HG03565 (cell line): ENCODE results near the gene HBEGF.
A peak's percentile ranks its signal among the peaks of the same experiment; 100 is the strongest.

Experiments
- ATAC-seq: cut with Tn5 transposase; IDR thresholded peaks from one replicate; pipeline ENCODE4 v1.9.1; 2021; ENCODE audit warnings: mild to moderate bottlenecking, moderate library complexity; ENCODE audit not compliant: unreplicated experiment

HBEGF gene, protein sequence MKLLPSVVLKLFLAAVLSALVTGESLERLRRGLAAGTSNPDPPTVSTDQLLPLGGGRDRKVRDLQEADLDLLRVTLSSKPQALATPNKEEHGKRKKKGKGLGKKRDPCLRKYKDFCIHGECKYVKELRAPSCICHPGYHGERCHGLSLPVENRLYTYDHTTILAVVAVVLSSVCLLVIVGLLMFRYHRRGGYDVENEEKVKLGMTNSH

DNA sequence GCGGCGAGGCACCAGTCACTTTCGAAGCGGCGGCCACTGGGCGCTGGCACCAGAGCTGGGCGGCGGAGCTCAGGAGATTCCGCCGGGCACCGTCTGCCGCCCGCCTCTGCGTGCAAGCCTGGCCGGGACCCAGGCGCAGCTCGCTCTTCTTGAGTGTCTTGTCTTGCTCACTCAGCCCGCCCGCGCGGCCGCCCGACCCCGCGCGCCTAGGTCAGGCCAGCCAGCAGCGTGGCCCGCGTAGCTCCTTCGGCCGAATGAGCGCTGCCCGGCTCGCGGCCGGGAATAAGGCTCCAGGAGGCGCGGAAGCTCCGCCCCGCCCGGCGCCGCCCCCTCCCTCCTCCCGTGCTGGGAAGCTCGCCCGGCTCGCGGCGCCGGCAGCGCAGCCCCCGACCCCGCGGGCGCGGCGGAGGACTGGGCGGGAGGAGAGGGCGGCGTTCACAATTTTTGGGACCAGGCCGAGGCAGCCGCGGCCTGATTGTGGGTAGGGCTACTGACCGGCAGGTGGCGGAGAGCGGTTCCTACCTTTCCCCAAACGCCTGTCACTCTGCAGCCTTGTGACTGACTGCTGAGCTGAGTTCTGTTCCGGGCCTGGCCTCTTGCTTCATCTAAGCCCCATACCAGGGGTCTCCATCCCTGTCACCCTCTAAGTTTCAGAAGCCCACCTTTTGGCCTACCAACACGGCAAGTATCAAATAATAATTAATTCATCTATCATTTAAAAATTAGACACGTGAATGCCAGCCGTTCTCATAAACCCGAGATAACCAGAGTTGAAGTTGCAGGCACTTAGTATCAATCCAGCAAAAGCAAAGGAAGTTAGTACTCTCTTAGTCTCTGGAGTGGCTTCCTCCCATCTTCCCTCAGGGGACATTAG lies at the start of gene HBEGF:
Gene HBEGF, minus strand, starts transcription at position 256 of the 874 bp plus-strand sequence. CDS start 275 bp downstream, outside the sequence.
- peak; percentile 64 for ATAC-seq

DNA sequence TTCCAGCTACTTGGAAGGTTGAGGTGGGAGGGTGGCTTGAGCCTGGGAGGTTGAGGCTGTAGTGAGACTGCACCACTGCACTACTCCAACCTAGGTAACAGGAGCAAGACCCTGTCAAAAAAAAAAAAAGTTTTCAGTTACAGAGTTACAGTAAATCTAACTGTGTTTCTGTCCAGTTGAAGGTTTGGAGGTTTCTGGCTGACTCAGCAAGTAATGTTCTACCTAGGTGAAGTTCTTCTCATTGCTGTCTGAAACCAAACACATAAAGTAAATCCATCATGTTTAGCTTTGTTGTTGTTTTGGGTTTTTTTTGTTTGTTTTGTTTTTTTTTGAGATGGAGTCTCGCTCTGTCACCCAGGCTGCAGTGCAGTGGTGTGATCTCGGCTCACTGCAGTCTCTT lies 47.3 kb upstream of the HBEGF start:
- ATAC-seq = no peak

DNA sequence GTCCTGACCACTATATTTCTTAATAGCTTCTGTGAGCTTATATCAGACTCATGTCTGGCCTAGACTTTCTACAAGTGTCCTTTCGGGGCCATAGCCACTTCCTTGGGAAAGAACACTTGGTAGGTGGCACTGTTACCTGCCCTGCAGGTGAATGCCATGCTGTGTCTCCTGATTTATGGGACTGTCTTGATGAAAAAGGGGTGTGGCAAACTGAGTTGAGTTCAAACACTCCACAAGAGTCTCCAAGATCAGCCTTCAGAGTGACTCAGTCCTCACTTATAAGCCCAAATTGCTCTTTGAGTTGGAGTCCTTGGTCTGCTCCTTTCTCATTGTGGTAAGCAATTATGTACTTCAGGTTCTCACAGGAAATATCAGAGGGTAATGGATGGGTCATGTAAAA lies 45.3 kb upstream of the HBEGF start:
- ATAC-seq = no peak

DNA sequence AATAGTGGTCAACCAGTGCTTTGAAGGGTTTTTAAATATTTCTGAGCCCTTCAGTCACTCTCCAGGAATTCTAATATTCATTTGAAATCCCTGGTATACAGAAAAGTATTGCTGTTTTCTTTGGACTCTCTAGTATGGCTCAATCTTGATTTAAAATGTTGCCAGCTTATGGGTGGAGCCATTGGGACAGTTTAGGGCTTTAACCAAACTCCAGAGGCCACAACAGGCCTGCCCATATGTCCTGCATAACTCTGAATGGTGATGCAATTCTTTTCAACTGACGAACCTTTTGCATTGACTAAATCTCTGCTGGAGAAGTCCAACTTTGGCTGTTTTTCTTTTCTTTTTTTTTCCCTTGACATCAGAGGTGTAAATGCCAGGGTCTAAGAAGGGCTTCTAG lies 44.9 kb upstream of the HBEGF start:
- ATAC-seq = no peak

DNA sequence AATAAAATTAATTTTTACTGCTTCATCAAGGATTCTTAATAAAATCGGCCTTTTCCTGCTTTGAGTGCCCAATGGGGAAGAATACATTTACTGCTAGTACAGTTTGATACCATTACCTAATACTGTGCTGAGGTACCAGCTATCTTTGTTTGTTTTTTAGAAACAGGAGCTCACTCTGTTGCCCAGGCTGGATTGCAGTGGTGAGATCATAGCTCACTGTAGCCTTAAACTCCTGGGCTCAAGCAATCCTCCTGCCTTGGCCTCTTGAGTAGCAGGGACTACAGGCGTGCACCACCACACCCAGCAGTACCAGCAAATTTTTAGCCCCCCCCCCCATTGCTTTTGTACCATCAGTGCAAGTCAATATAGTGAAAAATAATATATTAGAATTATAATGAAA lies 41.6 kb upstream of the HBEGF start:
- ATAC-seq = no peak

DNA sequence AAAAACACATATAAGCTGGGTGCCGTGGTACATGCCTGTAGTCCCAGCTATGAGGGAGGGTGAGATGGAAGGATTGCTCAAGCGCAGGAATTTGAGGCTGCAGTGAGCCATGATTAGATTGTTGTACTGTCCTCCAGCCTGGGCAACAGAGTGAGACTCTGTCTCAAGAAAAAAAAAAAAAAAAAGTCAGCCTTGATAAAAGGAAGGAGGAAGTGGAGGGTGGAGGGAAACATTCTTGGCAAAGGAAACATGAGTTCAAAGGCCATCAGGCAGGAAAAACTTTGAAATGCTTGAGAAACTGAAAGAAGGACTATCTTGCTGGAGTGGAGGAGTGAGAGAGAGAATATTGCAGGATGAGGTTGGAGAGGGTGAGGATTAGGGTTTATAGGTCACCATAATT lies 36.9 kb upstream of the HBEGF start:
- no peak for ATAC-seq

DNA sequence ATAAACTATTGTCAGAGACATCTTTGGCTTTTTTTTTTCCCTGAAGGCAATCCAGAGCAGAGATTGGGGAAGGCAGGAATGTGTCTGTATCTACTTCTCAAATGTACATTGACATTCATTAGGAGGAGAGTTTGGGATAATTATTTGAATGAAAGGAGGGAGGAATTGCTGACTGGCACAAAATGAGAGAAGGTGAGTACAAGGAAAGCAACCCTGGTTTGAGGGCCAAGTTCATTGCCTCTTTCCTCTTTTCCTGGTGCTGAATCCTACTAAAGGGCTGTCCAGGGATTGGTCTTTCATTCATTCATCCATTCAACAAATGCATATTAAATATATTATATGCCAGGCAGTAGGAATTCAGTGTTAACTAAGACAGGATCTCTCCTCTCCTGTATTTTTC lies 36.5 kb upstream of the HBEGF start:
- ATAC-seq = no peak

DNA sequence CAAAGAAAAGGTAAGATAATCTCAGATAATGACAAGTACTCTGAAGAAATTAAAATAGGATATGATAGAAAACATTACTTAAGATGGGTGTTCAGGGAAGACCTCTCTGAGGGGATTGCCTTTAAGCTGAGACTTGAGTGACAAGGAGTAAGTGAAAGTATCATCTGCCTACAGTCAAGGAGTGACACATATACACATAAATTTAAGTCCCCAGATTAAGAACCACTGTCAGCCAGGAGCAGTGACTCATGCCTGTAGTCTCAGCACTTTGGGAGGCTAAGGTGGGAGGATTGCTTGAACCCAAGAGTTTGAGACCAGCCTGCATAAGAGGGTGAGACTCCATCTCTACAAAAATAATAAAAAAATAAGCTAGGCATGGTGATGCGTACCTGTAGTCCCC lies 35.6 kb upstream of the HBEGF start:
- ATAC-seq = no peak

DNA sequence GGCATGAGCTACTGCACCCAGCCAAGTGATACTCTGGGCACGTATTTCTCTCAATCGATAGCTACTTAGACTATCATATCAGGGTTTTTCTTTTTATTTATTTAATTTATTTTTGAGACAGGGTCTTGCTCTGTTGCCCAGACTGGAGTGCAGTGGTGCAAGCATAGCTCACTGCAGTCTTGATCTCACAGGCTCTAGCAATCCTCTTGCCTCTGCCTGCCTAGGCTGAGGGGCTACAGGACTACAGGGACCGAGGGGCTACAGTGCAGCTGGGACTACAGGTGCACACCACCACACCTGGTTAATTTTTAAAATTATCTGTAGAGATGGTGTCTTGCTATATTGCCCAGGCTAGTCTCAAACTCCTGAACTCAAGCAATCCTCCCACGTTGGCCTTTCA lies 34.9 kb upstream of the HBEGF start:
- ATAC-seq = no peak

DNA sequence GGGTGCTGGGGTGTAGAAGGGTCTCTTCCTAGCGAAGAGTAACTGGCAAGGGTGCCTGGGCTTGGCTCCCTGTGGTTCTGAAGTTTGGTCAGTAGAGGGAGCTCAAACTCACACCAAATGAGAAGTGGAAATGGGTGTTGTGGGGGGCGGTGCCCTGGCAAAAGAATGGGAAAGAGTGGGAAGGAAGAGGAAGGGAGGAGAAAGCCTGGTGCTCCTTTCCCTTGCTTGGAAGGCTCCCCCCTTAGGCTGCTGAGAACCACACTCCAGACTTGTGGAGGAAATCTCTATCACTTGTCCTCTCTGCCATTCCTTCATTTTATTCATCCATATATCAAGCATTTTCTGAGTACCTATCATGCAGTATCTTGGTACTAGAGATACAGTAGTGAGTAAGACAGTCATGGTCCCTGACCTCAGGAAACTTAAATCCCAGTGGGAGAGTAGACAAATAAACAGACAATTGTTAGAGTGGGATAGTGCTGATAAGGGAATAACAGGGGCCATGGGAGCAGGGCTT lies 26.6 kb upstream of the HBEGF start:
- ATAC-seq = no peak

DNA sequence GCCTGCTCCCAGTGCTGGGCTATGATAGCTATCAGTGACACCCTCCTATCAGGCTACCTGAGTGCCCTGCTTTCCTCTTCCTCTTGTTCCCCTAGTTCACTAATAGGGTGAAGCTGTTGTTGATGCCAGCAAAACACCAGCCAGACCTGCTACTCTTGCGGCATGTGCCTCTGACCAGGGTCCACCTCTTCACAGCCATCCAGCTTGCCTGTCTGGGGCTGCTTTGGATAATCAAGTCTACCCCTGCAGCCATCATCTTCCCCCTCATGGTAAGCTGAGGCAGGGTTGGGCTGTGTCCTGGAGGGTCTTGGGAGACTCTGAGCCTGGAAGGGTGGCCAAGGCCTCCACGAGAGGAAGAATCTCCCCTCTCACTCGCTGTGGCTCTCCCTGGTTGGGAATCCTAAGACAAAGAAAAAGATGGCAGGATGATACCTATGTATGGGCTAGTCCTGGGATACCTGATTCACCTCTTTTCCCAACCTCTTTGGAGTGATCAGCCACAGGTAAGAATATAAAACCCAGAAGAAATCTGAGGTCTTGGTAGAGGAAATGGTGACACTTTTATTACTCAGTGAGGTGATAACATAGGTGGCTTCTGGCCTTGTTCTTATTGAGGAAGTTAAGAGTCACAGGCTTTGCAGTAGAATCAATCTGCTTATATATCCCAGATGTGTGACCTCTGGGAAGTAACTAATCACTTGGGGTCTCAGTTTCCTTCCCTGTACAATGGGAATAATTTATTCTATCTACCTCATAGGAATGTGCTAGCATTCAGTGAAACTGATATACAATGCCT lies 25.2 kb upstream of the HBEGF start:
- no peak for ATAC-seq

DNA sequence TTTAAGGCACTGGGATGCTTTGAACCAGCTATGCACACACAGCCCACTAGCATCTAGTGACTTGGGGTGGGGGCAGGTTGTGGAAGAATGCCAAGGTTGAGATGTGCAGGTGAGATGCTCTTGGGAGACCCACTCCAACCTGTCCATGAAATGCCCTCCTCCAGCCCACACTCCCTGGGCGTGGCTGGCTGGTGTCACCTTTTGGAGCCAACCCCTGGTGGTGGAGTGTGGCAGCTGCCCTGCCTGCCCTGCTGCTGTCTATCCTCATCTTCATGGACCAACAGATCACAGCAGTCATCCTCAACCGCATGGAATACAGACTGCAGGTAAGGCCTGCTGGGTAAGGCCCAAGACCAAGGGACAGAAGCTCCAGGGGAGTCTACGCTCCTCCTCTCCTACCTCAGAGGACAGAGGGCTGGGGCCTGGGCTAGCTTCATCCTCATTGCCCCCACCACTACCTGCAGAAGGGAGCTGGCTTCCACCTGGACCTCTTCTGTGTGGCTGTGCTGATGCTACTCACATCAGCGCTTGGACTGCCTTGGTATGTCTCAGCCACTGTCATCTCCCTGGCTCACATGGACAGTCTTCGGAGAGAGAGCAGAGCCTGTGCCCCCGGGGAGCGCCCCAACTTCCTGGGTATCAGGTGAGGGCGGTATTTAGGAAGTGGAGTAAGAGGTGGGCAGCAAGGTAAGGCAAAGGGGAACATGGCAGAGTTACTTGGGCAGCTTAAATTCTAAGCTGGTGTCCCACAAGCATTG lies 21.0 kb upstream of the HBEGF start:
- ATAC-seq = no peak

DNA sequence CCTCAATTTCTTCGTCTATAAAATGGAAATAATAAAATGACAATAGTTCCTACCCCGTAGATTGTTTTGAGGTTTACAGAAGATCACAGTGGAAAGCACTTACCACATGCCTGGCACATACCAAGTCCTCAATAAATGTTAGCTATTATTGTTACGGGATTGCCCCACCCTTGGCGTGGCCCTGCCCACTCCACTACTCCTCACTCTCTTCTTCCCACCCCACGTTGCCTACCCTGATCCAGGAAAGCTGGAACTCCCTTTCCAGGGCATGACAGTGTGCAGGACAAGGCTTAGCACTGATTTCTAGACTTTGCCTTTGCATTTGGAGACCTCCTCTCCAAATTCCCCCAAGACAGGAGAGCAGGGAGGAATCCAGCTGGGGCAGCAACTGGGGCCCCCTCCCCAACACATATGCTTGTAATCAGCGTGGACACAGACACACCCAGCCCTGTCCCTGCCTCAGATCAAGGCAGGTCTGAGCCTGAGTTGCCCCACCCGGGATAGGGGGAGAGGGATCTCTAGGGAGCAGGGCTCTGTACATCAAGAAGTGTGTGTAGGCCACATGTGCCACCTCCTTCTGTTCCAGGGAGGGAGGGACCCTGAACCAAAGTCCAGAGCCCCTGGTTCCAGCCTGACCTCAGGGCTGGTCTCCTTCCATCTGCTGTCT lies 20.3 kb upstream of the HBEGF start:
- ATAC-seq = no peak

DNA sequence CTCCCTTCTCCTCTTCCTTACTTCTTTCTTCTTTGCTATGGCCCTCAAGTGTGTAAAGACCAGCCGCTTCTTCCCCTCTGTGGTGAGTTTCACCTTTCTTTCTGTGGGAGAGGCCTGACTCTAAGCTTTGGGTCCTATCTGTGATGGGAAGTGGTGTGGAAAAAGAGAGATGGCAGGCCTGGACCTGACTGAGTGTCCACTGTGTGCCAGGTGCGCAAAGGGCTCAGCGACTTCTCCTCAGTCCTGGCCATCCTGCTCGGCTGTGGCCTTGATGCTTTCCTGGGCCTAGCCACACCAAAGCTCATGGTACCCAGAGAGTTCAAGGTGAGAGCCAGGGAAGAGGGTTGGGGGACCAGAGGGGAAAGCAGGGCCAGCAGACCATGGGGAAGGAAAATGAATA lies 19.5 kb upstream of the HBEGF start:
- no peak for ATAC-seq

DNA sequence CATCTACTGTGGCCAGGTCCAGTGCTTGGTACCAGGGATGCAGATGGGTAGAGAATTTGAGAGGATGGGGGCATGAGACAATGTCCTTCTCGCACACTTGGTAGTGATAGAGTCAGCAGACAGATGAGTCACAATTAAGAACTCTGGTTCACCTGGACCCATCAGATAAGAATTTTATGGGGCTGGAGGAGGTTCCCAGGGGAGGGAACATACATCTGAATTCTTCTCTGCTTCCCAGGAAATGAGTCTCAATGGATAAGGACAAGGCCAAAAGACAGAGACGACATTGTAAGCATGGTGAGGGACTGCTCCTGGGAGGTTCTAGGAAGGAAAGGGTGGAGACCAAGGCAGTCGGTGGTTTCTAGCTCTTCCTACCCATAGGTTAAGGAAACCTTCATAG lies 18.9 kb upstream of the HBEGF start:
- no peak for ATAC-seq

DNA sequence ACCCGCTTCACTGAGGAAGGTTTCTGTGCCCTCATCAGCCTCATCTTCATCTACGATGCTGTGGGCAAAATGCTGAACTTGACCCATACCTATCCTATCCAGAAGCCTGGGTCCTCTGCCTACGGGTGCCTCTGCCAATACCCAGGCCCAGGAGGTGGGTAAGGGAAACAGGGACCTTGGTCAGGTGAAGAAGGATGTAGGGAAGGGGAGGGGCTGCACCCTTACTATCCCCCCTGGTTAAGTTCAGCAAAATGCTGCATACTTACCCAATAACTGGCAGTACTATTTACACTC lies 18.0 kb upstream of the HBEGF start:
- ATAC-seq = no peak

DNA sequence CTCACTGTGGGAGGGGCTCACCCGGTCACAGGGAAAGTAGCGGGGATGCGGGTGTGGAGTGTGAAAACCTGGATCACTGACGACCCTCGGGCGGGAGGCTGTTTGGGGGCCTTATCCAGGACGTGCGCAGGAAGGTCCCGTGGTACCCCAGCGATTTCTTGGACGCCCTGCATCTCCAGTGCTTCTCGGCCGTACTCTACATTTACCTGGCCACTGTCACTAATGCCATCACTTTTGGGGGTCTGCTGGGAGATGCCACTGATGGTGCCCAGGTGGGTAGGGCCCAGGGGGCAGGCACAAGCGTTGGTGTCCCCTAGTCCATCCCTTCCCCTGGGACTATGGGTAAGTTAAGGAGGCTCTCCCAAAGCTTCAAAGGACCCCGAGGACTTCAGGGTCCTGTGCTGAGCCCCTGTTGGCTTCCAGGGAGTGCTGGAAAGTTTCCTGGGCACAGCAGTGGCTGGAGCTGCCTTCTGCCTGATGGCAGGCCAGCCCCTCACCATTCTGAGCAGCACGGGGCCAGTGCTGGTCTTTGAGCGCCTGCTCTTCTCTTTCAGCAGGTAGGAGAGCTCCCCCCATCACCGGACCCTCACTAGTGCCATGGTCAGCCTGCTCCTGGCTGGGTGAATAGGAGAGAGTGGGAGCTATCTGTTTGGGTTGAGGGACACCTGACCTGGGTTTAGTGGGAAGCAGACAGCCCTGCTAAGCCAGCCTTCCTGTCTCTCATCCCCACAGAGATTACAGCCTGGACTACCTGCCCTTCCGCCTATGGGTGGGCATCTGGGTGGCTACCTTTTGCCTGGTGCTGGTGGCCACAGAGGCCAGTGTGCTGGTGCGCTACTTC lies 17.4 kb upstream of the HBEGF start:
- no peak for ATAC-seq

DNA sequence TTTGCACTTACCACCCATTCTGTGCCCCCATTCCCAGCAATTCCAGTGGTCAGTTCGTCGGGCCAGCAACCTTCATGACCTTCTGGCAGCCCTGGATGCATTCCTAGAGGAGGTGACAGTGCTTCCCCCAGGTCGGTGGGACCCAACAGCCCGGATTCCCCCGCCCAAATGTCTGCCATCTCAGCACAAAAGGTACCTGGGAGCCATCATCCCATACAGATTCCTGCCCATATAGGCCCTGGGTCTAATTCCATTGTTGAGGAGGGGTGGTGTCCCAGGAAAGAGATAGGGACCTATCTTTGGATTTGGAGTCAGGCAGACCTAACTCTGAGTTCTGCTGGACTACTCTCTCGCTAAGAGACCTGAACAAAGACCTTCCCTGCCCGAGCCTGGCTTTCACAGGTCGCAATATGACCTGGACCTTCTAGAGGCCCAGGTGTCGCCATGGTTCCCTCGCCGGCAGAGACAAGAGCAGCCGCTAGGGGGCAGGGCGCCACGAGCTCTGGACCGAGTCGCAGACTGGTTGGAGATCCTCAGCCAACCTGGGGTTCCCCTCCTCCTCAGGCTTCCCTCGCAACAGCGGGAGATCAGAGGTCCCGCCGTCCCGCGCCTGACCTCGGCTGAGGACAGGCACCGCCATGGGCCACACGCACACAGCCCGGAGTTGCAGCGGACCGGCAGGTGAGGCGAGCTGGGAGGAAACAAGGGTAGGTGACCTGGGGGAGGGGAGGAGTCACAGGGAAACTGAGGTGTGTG lies 16.6 kb upstream of the HBEGF start:
- peak; percentile 92 for ATAC-seq

DNA sequence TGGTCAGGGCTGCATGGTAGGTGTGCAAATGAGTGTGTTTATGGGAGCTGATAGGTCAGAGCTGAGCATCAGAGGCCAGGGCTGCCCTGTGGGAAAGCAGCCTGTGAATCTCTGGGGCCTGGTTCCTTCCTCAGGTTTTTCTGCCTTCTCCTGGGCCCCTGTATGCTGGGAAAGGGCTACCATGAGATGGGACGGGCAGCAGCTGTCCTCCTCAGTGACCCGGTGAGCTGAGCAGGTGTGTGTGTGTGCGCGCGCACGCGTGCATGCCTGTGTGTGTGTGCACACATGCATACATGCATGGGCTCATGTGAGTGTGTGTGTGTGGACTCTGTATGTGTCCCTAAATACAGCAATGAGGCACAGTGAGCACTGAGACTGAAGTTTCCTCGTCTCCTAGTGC lies 15.9 kb upstream of the HBEGF start:
- ATAC-seq = no peak
